CD4-positive, alpha-beta T cell treated with Interleukin-2 at 100 ng/mL for 4 hours (primary cell): ENCODE measurements around the gene HES7.

Experiments used
- DNase-seq: peaks from one replicate; pipeline ENCODE4 v3.0.0-alpha.2; 2020; ENCODE audit warnings: low spot score

The HES7 gene

DNA sequence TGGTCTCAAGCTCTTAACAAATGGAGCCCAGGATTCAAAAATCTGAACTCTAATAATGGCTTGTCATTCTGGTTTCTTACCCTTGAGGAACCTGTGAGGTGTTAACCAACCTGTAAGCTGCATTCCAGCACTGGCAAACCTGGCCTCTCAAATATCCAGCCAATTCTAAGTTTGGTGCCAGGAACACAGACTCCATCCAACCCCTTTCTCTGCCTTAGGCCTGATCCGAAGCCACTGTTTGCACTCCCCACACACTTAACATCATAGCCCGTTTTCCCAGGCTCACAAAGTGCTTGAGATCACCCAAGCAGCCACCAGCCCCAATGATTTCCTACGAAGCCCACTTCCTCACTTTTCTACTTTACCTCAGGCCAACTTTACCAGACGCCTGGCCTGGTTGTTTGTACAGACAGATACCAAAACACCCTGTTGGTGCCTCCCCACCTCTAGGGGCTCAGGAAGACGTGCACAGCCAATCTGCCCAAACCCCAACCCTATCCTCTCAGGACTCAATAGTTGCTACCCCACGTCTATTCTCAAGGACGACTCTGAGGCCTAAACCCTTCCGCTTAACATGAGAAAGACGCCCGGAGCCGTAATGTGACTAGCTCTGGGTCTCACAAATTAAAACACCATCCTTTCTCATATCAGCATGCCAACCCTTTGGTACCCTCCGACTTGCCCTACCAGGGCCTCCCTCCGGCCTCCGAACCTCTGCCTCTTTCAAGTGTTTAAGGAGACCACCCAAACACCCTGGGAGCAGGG lies 31.5 kb upstream of the HES7 start:
- DNase-seq = no peak

DNA sequence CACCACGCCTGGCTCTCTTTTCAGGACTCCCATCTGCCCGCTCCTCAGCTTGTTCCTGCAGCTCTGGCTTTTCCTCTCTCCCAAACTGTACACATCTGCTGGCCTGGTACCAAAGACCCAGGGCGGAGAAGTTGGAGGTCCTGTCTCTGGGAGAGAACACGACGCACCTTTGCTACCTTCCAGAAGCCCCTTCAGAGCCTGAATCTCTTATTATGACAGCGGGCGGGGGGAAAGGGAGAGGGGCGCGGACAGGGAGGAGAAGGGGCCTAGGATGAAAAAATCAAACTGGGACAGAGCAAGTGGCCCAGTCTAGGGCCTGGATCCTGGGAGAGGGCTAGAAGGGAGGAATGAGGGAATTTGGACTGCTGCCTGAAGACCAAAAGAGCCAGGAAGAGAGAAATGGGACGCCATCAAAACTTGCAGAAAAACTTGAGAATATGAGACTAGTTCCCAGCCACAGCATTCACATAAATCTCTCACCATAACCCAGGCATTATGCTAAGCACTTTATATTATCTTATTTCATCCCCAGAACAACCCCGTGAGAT lies 30.8 kb upstream of the HES7 start:
- no peak for DNase-seq

DNA sequence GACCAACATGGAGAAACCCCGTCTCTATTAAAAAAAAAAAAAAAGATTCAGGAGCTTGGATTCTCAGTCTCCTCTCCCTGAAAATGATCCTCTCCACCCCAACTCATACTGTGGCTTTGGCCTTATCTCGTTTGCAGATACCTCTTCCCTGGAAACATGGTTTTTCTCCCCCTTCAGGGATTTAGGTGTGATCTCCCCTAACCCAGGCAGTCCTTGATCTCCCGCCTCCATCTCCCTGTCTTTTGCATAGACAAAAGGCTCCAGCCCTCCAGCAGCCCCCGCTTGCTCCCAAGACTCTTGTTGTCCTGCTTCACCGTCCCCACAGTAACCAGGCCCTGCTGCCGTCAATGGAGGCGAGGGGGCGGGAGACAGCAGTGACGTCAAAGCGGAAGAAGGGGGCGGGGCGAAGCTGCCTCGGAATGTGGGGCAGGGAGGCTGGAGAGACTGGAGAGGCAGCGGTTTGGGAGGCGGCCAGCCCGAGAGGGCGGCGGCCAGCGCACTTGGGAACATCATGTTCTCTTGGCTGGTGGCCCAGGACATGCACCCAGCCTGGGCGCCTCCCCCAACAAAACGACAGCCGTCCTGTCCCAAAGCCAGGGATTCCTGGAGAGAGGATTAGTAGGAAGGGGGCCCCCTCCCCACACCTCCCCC lies 30.2 kb upstream of the HES7 start:
- DNase-seq = peak; percentile 80

DNA sequence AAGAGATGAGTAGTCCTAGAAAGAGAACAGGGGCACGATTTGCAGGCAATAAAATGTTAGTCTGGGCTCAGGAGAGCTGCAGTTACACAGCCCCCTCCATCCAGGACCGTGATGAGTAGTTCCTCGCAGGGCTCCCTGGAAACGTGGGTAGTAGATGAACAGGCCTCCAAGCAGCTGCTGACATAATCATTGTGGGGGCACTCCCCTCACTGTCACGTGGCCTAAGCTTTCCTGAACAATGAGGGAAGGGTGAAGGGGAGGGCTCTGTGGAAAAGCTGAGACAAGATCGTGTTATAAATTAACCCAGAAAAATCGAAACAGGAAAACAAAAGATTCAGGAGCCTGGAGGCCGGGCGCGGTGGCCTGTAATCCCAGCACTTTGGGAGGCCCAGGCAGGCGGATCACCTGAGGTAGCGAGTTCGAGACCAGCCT lies 29.6 kb upstream of the HES7 start:
- DNase-seq = no peak

DNA sequence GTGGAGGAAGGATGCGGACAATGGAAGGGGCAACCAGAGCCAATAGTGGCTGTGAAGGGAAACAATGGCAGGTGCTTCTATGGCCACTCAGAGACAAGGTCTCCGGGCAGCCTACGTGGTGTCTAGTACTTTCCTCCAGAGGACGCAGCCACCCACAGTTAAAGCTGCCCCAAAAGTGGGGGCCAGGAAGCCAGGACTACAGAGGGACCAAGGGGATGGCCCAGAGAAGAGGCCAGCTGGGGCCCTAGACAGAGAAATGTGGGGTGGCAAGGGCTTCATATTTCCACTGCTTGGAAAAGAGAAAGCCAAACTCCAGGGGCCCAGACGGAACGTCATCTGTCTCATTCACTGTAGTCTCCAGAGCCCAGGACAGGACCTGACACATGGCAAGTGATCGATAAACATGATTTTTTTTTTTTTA lies 29.1 kb upstream of the HES7 start:
- DNase-seq = no peak

DNA sequence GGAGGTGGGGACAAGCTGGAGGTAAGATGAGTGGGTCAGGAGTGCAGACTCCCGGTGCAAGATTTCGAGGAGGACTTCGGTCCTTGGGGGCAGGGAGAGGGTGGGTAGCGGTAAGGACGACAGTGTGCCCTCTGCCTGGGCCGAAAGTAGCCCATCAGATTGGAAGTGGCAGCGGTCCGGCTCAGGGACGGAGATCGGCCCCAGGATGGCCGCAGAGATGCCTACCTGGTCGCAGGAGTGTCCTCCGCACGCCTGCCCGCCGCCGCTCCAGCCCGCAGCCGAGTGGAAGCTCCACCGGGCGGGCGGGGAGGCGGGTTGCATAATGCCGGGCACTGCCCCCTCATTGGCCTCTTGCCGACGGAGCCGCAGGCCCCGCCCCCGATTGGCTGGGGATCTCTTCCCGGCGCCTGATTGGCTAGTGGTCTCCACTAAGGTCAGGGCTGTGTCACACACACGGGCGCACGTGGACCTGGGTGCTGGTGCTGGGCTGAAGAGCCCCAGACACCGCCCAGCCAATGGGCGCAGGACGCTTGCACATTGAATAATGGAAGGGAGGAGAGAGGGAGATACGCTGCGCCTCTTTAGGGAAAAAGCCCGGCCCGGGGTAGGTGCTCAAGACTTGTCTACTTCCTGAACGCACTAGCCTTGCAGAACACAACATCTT lies 28.3 kb upstream of the HES7 start, which contains the start of gene PER1:
PER1 (minus strand) TSS at position 293 of the 664 bp plus-strand sequence. CDS start 1,698 bp downstream, outside the sequence.
- DNase-seq = peak; percentile 90

DNA sequence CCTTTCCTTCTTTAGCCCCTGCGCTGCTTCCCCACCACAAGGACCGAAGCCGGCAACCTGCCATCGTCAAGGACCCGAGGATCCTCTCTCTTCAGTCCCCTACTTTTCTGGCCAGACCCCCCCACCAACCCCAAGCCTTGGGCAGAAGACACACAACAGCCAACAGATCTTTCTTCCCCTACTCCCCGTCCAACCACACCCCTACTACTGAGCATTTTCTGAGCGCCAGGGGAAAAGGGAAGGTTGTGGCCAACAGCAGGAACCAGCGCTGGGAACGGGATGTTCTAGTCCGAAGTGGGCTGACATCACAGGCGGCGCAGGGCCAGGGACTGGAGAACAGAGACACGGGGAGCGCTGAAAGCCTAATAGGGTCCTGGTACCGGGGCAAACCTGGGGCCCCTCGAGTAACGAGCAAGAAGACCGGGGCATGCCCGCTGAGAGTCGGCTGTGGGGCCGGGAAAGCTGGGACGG lies 27.8 kb upstream of the HES7 start:
- no peak for DNase-seq

DNA sequence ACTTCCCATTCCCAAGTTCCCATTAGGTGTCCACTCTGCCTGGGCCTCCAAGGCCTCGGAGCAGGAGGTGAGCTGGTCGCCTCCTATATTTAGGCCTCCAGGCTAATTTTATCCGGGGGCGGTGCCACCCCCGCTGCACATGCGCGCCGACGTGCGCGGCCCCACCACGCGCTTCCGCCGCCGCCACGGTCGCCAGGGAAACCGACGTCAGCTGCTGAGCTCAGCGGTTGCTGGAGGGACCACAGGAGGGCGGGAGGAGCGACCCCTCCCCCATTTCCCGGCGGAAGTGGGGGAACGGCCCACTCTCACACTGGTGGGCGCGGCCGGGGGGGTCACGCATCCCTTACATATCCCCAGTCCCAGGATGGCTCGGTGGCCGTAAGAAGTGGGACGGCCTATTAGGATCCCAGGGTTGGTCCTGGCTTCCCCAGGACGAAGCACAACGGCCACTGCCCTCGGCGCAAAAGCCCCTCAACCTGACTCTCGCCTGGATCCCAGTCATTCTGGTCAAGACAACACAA lies 27.3 kb upstream of the HES7 start:
- DNase-seq = peak; percentile 86

DNA sequence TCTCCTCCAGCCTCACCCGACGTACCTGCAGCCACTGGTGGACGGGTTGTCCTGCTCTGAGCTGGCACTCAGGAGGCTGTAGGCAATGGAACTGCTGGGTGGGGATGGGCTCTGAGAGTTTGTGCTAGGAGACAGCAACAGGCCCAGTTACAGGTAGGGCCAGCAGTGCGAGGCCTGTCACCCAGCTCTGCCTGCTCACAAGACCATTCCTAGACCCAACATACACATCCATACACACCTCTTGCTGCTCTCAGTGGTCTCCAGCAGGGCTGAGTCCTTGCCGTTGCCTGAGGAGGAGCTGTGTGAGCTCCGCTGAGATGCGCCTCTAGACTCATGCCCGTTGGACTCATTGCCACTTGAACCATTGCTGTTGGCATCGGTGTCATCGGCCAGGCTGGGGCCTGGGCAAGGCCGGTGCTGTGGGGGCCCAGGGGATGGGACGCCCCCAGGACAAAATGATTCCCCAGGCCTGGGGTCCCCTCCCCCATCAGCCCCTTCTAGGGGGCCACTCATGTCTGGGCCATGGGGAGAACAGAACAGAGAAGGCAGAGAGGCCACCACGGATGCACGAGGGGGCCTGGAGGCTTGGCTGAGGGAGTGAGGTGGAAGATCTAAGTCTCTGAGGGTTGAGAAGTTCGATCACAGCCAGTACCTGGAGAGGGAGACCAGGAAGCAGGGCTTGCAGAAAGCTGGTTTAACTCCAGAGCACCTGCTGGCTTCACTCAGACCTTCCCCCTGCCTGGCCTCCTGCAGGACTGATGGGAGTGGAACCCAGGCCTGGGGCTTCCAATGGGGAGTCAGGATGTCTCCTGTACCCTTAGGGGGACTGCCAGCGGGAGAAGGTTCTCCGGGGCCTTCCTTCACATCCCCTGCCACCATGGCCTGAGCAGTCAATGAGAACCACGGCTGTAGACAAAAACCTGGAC lies 26.6 kb upstream of the HES7 start:
- no peak for DNase-seq

DNA sequence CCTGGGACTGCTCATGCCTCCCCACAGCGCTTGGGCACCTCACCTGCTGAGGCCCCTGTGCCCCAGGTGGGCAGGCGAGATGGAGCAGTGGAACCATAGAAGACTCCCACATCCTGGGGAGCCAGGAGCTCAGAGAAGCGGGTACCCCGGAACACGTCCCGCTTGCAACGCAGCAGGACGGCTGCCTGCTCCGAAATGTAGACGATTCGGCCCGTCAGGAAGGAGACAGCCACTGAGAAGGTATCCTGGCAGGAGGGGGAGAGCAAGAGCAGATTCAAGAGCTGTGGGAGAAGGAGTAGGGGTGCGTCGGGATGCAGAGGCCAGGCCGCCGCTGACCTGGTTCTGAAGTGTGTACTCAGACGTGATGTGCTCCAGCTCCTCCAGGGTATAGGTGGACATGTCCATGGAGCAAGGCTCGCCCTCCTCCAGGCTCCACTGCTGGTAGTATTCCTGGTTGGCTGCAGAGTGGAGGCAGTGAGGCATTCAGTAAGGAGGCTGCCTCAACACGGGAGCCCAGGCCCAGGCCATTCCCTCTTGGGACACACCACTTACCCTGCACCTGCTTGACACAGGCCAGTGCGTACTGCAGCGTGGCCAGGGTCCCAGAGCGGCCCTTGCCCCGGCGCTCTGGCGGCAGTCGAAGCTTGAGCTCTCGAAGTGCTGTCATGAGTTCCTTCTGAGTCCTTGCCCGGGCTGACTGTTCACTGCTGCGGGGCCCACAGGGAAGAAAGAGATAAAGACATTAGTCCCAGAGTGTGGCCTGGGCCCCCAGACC lies 25.7 kb upstream of the HES7 start:
- no peak for DNase-seq

DNA sequence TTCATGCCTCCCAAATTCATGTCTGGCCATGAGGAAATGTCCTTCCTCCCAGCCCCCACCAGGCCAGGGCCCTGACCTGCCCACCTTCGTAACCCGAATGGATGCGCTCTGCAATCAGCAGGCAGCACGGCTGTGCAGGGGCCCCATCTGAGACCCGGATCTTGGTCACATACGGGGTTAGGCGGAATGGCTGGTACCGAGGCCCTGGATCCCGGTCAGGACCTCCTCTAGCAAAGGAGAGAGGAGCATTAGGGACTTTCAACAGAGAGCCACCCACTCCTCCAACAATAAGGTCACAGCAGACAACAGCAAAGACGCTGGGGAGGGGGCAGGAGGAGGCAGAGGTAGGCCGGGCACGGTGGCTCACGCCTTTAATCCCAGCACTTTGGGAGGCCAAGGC lies 24.7 kb upstream of the HES7 start:
- DNase-seq = no peak

DNA sequence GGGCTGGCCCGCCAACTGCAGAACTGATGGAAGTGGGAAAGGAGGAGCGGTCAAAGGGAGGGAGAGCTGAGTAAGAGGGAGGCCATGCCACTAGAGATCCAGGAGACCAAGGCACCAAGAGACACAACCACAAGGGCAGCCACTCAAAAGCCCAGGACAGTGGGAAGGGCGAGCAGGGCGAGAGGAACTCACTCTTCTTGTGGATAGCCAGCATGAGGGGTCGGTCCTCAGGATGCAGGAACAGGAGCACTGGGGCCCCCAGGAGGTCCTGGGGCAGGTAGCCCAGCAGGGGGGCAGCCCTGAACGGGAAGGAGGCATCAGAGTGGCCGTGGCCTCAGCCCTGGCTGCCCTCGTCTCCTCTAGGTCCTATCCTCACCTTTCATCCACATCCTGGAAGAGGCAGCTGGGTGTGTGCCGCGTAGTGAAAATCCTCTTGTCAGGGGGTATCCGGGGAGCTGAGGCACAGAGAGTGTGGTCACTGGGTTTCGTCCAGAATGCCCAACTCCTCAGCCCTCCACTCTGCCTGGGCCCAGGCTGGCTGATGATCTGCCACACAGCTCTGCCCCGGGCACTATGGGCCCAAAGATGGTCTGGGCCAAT lies 24.0 kb upstream of the HES7 start:
- DNase-seq = no peak

DNA sequence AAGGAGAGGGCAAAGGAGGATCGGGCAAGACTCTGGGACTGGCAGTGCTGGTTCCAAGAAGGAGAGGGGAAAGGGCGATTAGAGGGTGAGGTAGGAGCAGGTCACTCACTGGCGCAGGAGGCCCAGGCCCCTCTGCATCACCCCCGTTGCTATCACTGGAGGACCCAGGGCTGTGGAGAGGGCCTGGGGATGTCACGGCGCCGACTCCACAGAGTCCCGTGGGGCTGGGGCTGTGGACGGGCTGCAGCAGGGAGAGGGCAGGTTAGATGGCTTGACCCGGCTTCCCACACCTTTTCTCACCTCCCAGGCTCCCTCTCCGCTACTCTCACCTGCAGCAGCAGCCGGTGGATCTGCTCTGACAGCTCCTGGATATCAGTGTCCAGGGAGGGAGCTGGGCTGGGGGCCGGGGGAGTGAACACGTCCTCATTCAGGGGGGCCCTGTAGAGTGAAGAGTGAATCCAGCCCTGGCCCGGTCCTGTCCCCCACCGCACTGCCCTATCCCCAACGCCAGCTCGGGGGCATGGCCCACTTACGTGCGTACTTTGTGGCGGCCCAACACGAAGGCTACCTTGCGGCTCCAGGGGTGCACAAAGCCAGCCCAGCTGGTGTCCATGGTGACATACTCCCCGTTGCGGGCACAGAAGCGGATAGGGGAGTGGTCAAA lies 23.4 kb upstream of the HES7 start:
- no peak for DNase-seq

DNA sequence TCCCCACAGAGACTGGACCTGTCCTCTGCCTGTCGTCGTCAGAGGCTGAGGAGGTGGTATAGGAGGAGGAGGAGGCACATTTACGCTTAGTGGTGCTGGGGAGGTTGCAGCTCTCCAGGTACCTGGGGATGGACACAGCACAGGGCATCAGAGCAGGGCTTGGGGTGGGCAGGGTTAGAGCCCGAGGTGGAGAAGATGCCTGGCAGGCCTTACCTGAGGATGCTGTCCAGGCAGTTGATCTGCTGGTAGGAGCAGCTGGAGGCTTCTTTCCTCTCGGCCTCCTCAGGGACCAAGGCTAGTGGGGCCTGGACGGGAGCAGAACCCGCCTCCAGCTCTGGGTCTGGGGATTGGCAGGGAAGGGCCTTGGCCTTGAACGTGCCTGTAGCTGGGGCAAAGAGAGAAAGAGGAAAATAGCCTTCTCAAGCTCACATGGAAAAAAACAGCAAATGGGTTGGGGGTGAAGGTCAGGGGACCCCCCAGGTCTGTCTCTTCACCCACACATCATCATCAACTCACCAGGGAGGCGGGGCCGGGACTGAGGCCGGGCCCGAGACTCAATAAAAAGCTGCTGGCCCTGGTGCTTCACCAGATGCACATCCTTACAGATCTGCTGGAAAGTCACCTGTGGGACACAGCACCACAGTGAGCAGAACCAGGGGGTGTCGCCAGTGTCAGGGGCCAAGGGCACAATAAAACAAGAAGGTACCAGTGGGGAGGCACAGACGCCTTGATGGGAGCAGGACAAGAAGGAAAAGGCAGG lies 22.7 kb upstream of the HES7 start:
- no peak for DNase-seq

DNA sequence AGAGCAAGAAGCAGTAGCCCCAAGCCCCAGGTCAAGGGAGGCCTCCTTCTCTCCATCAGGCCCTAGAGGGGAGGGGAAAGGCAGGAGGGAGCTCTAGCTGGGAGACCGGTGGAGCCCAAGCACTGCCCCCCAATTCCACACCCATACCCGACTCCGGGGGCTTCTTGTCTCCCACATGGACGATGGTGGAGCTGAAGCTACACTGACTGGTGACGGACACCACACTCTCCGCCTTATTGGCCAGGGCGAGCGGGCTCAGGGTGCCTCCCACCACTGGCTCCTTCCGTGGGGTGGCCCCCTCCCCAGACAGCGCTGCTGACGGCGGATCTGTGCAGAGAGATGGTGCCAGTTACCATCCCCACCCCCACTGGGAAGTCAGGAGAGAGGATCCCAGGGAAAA lies 21.9 kb upstream of the HES7 start:
- DNase-seq = no peak

DNA sequence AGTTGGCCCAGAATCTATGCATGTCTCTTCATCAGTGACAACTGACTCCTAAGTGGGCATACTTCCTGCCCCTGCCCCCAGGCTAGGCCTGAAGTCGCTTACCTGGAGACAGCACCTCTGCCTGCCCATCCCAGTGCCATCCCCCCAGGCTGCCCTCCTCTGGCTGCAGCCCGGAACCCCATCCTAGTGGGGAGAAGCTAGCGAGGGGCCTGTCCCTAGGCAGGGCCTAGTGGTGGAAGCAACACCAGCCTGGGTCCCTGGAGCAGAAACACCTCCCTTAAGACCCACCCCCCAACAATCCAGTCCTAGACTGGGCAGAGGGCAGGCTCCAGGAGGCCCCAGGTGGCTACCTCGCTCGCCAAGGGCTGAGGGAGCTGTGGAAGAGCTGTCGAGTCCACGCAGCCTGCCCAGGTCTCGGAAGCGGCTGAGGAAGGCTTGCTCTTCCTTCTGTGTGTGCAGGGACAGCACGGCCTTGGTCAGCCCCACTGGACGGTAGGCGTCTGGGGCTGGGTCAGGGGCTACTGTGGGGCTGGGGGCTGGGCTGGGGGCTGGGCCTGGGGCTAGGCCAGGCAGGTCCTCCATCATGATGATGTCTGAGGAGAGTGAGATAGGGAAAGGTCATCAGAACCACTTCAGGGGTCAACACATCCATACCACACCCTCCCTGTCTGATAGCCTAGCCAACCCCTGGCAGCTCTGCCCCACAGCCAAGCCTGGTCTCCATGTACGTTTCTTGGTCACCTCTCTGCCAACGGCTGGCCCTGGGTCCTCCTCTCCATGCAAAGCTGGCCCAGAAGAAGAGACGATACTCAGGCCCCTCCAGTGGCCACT lies 20.7 kb upstream of the HES7 start:
- no peak for DNase-seq

DNA sequence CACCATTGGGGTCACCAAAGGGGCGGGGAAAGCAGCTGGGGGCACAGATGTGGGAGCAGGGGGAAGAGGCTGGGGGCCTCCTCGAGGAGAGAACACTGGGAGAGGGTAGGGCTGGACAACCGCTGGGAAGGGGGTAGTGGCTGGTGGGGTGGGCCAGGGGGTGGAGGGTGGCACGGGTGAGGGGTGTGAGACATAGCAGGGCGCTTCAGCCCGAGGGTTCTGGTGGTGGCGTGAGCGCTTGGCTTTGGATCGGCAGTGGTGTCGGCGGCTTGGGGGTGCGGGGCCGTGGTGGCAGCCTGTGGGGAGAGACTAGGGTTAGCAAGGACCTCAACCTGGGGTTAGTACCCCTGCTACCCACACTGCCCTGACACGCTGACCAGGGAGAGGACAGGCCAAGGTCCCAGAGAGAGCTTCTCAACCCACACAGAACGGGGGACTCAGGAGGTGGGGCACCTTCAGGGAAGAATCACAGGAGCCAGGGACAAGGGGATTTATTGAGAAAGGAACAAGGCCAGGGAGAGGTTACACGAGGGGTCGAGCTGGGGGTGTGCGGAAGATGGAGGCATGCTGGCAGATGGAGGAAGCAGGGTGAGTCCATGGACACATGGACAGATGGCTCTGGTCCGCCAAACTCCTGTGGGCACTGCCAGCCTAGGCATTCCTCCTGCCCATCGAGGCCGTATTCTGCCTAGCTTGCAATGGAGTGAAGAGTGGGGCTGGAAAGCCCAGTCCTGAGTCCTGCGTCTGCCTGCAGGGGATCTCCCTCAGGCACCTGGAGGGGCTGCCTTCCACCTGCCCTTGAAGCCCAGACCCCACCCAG lies 19.9 kb upstream of the HES7 start:
- DNase-seq = no peak
